ENCODE results near the gene RNF149.

DNA sequence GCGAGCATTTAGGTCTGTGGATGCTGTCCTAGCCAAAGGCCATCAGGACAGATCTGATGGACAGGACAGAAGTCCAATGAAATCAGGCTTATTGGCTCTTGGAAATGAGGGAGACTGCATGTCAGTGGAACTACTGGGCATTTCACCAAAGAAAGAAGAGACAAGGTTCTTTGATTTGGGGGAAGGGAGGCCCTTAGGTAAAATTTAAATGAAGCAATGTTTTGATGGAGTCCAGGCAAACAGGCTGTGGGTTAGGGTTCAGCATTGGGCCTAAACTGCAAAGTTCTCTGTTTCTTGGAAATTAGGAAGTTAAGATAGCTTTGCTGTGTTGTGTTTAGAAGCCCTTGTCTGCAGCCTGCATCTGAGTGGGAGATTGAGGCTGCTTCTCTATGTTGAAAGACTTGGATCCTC is 31.6 kb upstream of the RNF149 start:
- TF ChIP-seq, protein P1, sequence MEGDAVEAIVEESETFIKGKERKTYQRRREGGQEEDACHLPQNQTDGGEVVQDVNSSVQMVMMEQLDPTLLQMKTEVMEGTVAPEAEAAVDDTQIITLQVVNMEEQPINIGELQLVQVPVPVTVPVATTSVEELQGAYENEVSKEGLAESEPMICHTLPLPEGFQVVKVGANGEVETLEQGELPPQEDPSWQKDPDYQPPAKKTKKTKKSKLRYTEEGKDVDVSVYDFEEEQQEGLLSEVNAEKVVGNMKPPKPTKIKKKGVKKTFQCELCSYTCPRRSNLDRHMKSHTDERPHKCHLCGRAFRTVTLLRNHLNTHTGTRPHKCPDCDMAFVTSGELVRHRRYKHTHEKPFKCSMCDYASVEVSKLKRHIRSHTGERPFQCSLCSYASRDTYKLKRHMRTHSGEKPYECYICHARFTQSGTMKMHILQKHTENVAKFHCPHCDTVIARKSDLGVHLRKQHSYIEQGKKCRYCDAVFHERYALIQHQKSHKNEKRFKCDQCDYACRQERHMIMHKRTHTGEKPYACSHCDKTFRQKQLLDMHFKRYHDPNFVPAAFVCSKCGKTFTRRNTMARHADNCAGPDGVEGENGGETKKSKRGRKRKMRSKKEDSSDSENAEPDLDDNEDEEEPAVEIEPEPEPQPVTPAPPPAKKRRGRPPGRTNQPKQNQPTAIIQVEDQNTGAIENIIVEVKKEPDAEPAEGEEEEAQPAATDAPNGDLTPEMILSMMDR (conservative IDR thresholded peaks at IDR 0.05 in 1 of 2, IDR thresholded peaks at IDR 0.05 in 1 of 2; ENCODE audit: low read depth in 1 of 2, low read length in 2 of 2): no peak
- TF ChIP-seq EZH2 (IDR thresholded peaks at IDR 0.05; ENCODE audit: low read length, missing control alignments): no peak
